OCI-LY1 (cell line): ENCODE results near the gene PIBF1.
"Not testable (repeated sequence)": the region's sequence is repeated elsewhere in the genome, so short reads cannot be mapped to it uniquely, and the experiment has no call there.

Experiments used
- H2AFZ ChIP-seq: fragments of 200-600 bp; sonication (generic), shearing (Covaris generic); 2 replicates; pipeline ENCODE4 v1.6.0; 2014; ENCODE audit warnings: antibody characterized with exemption, mild to moderate bottlenecking, low read length
- H3F3A ChIP-seq: fragments of 200-600 bp; sonication (generic), shearing (Covaris generic); 2 replicates; pipeline ENCODE4 v1.6.0; 2014; ENCODE audit warnings: mild to moderate bottlenecking, antibody characterized with exemption, low read length, moderate library complexity; ENCODE audit not compliant: insufficient read depth
- H3K27ac ChIP-seq: fragments of 200-600 bp; sonication (generic); 2 replicates; pipeline ENCODE4 v1.5.1; 2014; ENCODE audit warnings: low read length, mixed run types, mild to moderate bottlenecking, low read depth; ENCODE audit not compliant: poor library complexity, severe bottlenecking
- H3K27me3 ChIP-seq: fragments of 200-600 bp; sonication (generic); 2 replicates; pipeline ENCODE4 v1.6.0; 2014; ENCODE audit warnings: antibody characterized with exemption, mild to moderate bottlenecking, low read length, moderate library complexity; ENCODE audit not compliant: insufficient read depth
- H3K36me3 ChIP-seq: fragments of 200-600 bp; sonication (generic); 2 replicates; pipeline ENCODE4 v1.6.1; 2014; ENCODE audit warnings: mild to moderate bottlenecking, antibody characterized with exemption, low read length, moderate library complexity, mixed read lengths; ENCODE audit not compliant: insufficient read depth
- H3K4me1 ChIP-seq: fragments of 200-600 bp; sonication (generic); 2 replicates; pipeline ENCODE4 v1.5.1; 2014; ENCODE audit warnings: mild to moderate bottlenecking, low read length, moderate library complexity; ENCODE audit not compliant: insufficient read depth, severe bottlenecking
- H3K4me2 ChIP-seq: fragments of 200-600 bp; sonication (generic), shearing (Covaris generic); 2 replicates; pipeline ENCODE4 v1.6.1; 2014; ENCODE audit warnings: low read length
- H3K4me3 ChIP-seq: fragments of 200-600 bp; sonication (generic); 2 replicates; pipeline ENCODE4 v1.5.1; 2014; ENCODE audit warnings: low read length, low read depth, mild to moderate bottlenecking, mixed read lengths; ENCODE audit not compliant: poor library complexity, severe bottlenecking
- H3K79me2 ChIP-seq: fragments of 200-600 bp; shearing (Covaris generic); 2 replicates; pipeline ENCODE4 v1.6.1; 2016; ENCODE audit warnings: mixed run types, low read length, mixed read lengths; ENCODE audit not compliant: insufficient read depth
- H3K9ac ChIP-seq: fragments of 200-600 bp; sonication (generic), shearing (Covaris generic); 2 replicates; pipeline ENCODE4 v1.6.1; 2014; ENCODE audit warnings: mild to moderate bottlenecking, low read length, mixed read lengths
- H3K9me2 ChIP-seq: fragments of 200-600 bp; sonication (generic), shearing (Covaris generic); 2 replicates; pipeline ENCODE4 v1.6.1; 2014; ENCODE audit warnings: low read depth, mild to moderate bottlenecking, low read length, mixed read lengths
- H3K9me3 ChIP-seq: fragments of 200-600 bp; shearing (Covaris generic); 2 replicates; pipeline ENCODE4 v1.6.1; 2014; ENCODE audit warnings: low read length, mixed read lengths
- H4K20me1 ChIP-seq: fragments of 200-600 bp; sonication (generic), shearing (Covaris generic); 2 replicates; pipeline ENCODE4 v1.6.0; 2016; ENCODE audit warnings: mild to moderate bottlenecking, low read length; ENCODE audit not compliant: insufficient read depth
- CTCF ChIP-seq: fragments of 200-600 bp; sonication (generic), shearing (Covaris generic); IDR thresholded peaks from 2 replicates; pipeline ENCODE4 v1.5.1; 2017; ENCODE audit warnings: mild to moderate bottlenecking, antibody characterized with exemption, low read length, moderate library complexity, mixed read lengths
- EZH2 ChIP-seq: fragments of 200-600 bp; sonication (generic), shearing (Covaris generic); IDR thresholded peaks from 2 replicates; pipeline ENCODE4 v1.8.0; 2017; ENCODE audit warnings: borderline replicate concordance, mixed run types, mild to moderate bottlenecking, antibody characterized with exemption, low read length, moderate library complexity, mixed read lengths

Gene PIBF1

GRCh38 chr13:72931311-72931710 is 149.4 kb downstream of the PIBF1 start:
- Histone ChIP-seq H3K9ac (no peak overlapping the region), H3K9me3 (no peaks in the 10 kb centered on the region), H3K36me3 (peaks cover 39% of the 10 kb centered on the region), H3K4me1 (no peaks in the 10 kb centered on the region), H4K20me1 (no peaks in the 10 kb centered on the region), H3F3A (no peaks in the 10 kb centered on the region), H3K9me2 (no peaks in the 10 kb centered on the region), H3K27ac (no peak overlapping the region), H3K4me3 (no peak overlapping the region), H3K79me2 (no peaks in the 10 kb centered on the region), H3K27me3 (no peaks in the 10 kb centered on the region), H3K4me2 (no peak overlapping the region), H2AFZ (no peak overlapping the region)
- TF ChIP-seq CTCF (no peak), EZH2 (no peak)

DNA sequence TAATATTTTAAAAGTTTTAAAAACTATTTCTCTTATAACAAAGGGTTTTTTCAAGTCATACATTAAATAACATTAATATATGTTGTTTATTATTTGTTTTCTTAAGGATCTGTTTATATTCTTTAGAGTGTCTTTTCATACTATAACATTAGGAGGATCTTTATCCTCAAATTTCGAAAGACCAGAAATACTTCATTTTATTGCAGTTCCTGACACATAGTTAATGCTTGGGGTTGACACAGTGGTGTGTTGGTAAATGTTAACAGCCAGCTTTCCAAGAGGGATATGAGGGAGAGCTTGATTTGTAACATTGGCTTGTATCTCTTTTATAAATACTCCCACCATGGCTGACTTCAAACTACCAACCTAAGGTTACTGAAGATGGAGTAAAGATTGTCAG is 150.3 kb downstream of the PIBF1 start:
- Histone ChIP-seq H3K4me3 (no peak overlapping the region), H3K4me2 (no peak overlapping the region), H3K9ac (no peak overlapping the region), H3K36me3 (peaks cover 30% of the 10 kb centered on the region), H3K4me1 (no peaks in the 10 kb centered on the region), H2AFZ (no peak overlapping the region), H3K79me2 (no peaks in the 10 kb centered on the region), H3K27me3 (no peaks in the 10 kb centered on the region), H4K20me1 (no peaks in the 10 kb centered on the region), H3K9me3 (no peaks in the 10 kb centered on the region), H3K27ac (no peak overlapping the region), H3K9me2 (no peaks in the 10 kb centered on the region), H3F3A (no peaks in the 10 kb centered on the region)
- TF ChIP-seq EZH2 (no peak), CTCF (no peak)

GRCh38 chr13:72946267-72946666 is 164.3 kb downstream of the PIBF1 start:
- not testable (repeated sequence) for H3K4me3 ChIP-seq, H3F3A ChIP-seq, H3K27ac ChIP-seq, H4K20me1 ChIP-seq, H3K27me3 ChIP-seq, H3K4me2 ChIP-seq, H3K9me3 ChIP-seq, H3K4me1 ChIP-seq, H2AFZ ChIP-seq, H3K9me2 ChIP-seq, H3K79me2 ChIP-seq, H3K9ac ChIP-seq
- peaks cover 31% of the 10 kb centered on the region for H3K36me3 ChIP-seq

DNA sequence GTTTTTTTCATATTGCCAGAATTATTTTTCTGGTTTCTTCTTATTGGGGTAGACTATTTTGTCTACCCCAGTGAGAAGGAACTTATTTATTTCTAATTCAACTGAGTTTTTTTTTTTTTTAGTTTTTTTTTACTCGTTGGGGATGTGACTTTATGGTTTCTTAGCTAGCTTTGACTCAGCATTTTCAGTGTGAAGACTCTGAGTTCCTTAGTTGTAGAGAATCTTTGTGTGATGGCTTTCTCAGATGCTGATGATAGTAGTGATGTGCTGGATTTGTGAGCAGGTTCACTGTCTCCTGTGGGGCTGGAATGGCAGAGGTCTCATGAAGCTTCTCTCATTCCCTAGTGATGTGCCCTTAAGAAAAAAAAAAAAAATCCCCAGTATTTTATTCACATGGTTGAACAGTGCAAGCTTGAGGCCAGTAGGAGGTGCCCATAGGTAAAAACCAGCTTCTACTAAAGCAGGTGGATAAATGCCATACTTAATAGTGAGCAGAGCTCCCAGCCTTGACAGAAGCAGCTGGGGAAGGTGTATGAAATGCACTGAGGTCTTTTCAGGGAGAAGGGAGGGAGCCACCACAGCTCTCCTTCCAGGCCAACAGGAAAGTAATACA is 170.7 kb downstream of the PIBF1 start:
- H2AFZ ChIP-seq: no peak overlapping the region

More for the DNA sequence above, 170.7 kb downstream of the PIBF1 start:
- H3K4me2 ChIP-seq: no peak overlapping the region
- no peaks in the 10 kb centered on the region for H3K9me2 ChIP-seq
- no peak overlapping the region for H3K27ac ChIP-seq
- no peak overlapping the region for H3K4me3 ChIP-seq
- H4K20me1 ChIP-seq: no peaks in the 10 kb centered on the region
- TF ChIP-seq EZH2: no peak
- TF ChIP-seq CTCF: peak; percentile 38; the same call in 1 of the 2 replicates
- no peaks in the 10 kb centered on the region for H3K79me2 ChIP-seq
- no peaks in the 10 kb centered on the region for H3K4me1 ChIP-seq
- no peaks in the 10 kb centered on the region for H3K9me3 ChIP-seq
- H3F3A ChIP-seq: no peaks in the 10 kb centered on the region
- H3K36me3 ChIP-seq: peaks cover 6% of the 10 kb centered on the region; the same call in 1 of the 2 replicates
- H3K27me3 ChIP-seq: no peaks in the 10 kb centered on the region
- H3K9ac ChIP-seq: no peak overlapping the region
